Erythroblast (primary cell): ENCODE data around the gene MGAT5.

Experiments
- GATA1 ChIP-seq: IDR thresholded peaks from 2 replicates; pipeline ENCODE4 v1.6.1; 2011; ENCODE audit warnings: low read depth, mild to moderate bottlenecking, control low read depth, low read length, moderate library complexity
- POLR2A ChIP-seq: IDR thresholded peaks from 2 replicates; pipeline ENCODE4 v1.6.1; 2011; ENCODE audit warnings: mild to moderate bottlenecking, low read length

GRCh38 chr2:134268265-134268664 lies 14.4 kb downstream of the MGAT5 start:
- no peak for TF ChIP-seq POLR2A
- TF ChIP-seq GATA1 = no peak
